SK-MEL-5 (cell line): ENCODE results near the gene DNAH8. TPM values are rescaled to one million over a fixed set of nuclear protein-coding genes. Genes with fewer than 3 reads are reported as not detected.

Experiments used
- DNase-seq: peaks from one replicate; pipeline ENCODE4 v3.0.0-alpha.2; 2016; ENCODE audit warnings: low read depth, low spot score
- in situ Hi-C: cut with HindIII; loops from 2 replicates; pipeline ENCODE4 v1.10.0; 2016; ENCODE audit warnings: low sequenced_read_pairs, high pct_unique_total_duplicates, low pct_unique_long_range_greater_than_20kb
- polyA plus RNA-seq, 2 experiments: library from polyadenylated mRNA; depleted of rRNA; stranded (reverse); fragments of >200 nt; gene quantifications; 2 replicates each; pipeline ENCODE4 v1.2.3, GENCODE V29; 2015
- total RNA-seq: library from RNA; depleted of rRNA; stranded (reverse); fragments of >200 nt; shearing (Covaris generic); gene quantifications from 2 replicates; pipeline ENCODE4 v1.2.3, GENCODE V29; 2014; rRNA removed

Gene DNAH8
- total RNA-seq, result under 0.01 TPM in 1 of 2 replicates, not detected in the other
- polyA plus RNA-seq (2015; cell fraction: cytosol; rRNA removed), result 0.01 and 0.05 TPM in 2 replicates
- polyA plus RNA-seq (2015; cell fraction: nucleus; rRNA removed), result 0.06 TPM in 1 of 2 replicates, not detected in the other

DNA sequence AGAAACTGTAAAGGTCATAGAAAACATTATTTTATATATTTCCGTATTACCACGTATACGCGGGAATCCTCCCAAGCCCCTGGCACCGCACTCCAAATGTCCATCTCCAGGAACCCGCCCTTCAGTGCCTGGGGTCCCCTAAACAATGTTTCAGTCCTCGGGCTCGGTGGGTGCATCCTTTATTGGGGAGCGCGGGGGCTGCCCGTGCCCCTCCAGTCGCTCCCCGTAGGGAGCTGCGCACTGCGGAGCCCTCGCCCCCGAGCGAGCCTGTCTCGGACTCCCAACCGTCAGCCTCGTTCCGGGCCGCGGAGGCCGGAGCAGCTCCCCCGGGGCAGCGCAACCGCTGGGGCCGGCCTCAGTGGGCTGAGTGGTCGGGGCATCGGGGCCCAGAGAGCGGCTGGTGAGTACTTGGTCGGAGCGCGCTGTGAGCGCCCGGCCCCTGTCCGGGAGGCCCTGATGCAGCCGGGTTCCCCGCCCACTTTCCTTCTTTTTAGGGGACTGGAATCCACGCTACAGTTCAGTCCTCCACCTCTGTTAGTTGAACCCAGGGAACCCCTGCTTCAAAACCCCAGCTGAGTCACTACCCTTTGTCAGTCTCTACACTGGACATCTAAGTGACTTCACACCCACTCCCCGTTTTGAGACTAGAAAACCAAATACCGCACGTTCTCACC, at the start of gene DNAH8:
DNAH8 (plus strand) TSS at position 296 of the 674 bp plus-strand sequence. CDS start 7,499 bp downstream, outside the sequence.
- DNase-seq, result no peak
- in situ Hi-C loops, result no loop called here

DNA sequence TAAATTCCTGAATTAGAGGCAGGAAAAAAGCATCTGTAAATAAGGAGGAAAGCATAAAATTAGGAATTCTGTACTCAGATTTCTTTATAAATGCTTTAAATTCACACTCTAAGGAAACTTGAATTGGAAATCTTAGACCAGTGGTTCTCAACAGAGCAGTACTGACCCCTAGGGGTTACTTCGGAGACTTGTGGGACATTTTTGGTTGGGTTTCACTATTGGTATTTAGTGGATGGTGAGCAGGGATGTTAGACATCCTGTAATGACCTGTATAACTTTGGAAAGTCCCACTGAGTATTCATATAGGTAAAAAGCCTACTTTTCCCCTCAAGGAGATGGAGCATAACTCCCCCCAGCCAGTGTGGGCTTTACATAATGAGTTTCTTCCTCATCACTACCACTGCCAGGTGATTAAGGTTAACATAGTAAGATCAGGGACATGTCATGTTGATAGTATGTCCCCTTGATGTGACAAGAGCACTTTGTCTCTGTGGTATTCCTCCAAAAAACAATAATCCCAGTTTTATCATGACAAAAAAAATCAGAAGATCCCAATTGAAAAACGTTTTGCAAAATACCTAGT, 43.1 kb upstream of the DNAH8 start:
- in situ Hi-C loops, result no loop called here
- peak; percentile 65 for DNase-seq

- DNase-seq, result peak; percentile 21
- in situ Hi-C loops, result no loop called here
These were observed 41.5 kb upstream of the DNAH8 start for GRCh38 chr6:38673397-38674165.

- in situ Hi-C loops, result no loop called here
- no peak for DNase-seq
These were observed 38.7 kb upstream of the DNAH8 start for GRCh38 chr6:38676236-38676973.

GRCh38 chr6:38676974-38677544, 38.1 kb upstream of the DNAH8 start:
- in situ Hi-C loops, result no loop called here
- no peak for DNase-seq

- no peak for DNase-seq
- in situ Hi-C loops, result no loop called here
These were observed 36.8 kb upstream of the DNAH8 start for GRCh38 chr6:38678178-38678760.

DNA sequence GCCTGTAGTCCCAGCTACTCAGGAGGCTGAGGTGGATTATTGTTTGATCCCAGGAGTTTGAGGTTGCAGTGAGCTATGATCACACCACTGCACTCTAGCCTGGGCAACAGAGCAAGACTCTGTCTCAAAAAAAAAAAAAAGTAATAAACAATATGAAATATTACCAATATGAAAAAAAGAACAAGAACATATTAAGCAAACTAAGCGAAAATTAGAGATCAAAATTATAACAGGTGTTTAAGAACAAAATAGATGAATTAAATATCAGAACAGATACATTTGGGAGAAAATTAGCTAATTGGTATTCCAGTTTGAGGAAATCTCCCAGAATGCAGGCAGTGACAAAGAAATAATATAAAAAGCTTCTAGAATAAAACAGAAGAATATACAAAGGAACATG, 35.4 kb upstream of the DNAH8 start:
- DNase-seq, result no peak
- in situ Hi-C loops, result no loop called here

DNA sequence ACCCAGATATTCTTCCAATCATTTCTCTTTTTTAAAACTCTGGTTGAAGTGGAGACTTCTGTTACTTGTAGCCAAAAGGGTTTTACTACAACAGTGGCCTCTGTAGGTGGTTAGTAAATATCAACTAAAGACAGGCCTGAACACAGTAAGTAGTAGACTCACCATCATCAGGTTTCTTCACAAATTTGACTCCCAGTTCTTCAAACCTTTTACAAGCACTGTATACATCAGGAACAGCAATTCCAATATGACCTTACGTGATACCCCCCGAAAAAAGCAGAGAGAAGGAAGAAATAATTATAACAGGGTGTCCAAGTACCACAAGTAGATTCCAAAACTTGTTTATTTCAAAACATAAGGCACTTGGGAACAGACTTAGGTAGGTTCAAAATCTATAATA, 33.3 kb upstream of the DNAH8 start:
- in situ Hi-C loops, result no loop called here
- no peak for DNase-seq

- in situ Hi-C loops, result no loop called here
- DNase-seq, result no peak
These were observed 30.9 kb upstream of the DNAH8 start for GRCh38 chr6:38684237-38684636.

DNA sequence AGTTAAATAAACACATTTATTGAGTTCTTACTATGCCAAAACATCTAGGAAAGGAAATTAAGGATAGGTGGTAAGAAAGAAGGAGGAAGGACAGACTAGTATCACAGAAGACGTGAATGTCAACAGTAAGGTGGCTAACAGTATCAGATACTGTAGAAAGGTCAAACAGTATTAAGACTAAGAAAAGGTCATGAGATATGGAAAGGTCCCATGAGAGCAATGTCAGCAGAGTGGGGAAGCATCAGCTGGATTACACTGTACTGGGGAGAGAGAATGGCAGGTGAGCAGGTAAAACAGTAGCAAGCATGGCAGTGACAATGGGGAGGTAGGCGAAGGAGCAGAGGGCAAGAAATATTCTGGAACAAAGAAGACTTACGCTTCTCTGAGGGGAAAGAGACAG, 30.2 kb upstream of the DNAH8 start:
- DNase-seq, result no peak
- in situ Hi-C loops, result no loop called here

- no peak for DNase-seq
- in situ Hi-C loops, result no loop called here
These were observed 28.7 kb upstream of the DNAH8 start for GRCh38 chr6:38686270-38687042.

- DNase-seq, result no peak
- in situ Hi-C loops, result no loop called here
These were observed 28.1 kb upstream of the DNAH8 start for GRCh38 chr6:38687043-38687353.

DNA sequence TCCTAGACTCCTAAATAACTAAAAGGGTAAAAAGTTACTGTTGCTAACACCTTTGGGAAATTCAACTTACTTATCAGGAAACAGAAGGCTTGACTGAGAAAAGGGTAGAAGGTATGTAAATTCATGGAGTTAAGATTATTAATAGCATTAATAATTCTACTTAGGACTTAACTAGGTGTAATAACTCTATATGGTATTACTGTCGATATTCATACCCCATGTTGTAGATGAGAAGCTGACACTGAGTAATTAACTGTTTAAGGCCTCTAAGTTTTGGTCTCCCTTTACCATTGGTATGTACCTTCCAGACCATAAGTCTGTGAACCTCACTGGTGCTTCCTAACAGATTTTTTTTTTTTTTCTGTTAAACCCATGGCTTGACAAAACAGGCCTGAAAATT, 27.6 kb upstream of the DNAH8 start:
- DNase-seq, result no peak
- in situ Hi-C loops, result no loop called here

- in situ Hi-C loops, result no loop called here
- DNase-seq, result no peak
These were observed 26.5 kb upstream of the DNAH8 start for GRCh38 chr6:38688579-38689087.

DNA sequence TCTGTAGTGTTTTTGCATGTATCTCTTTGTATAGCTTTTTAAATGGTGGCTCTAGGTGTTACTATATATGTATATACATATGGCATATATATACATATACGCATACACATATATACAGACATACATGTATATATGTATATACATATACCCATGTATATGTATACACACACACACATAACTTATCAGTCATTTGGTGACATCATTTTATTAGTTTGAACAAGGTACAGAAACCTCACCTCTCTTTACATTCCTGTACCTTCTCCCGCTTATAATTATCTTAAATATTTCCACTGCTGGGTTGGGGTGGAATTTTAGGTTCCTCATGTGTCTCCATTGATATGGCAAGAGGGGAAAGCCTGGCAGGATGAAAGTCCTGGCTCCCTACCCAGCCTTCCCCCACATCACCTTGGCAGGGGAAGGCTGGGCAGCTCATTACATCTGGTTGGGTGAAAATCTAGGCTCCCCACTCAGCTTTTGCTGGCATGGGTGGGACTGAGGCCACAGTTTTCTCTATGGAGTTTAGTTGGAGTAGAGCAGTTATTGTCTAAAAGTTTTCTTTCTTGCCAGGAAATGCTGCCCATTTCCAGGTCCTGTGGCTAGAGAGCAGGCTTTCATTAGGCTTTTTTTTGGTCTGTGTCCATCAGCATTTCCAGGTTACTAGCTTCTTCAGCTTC, 19.7 kb upstream of the DNAH8 start:
- in situ Hi-C loops, result no loop called here
- no peak for DNase-seq

GRCh38 chr6:38695933-38696332, 19.2 kb upstream of the DNAH8 start:
- no peak for DNase-seq
- in situ Hi-C loops, result no loop called here
